Prostate gland (tissue), 2 donors: ENCODE measurements around the gene XXYLT1.

Experiments
- CTCF ChIP-seq, 4 experiments: fragments of 200-600 bp in 2 of 4; fragments of 450-650 bp in 2 of 4; sonication (generic) in 2 of 4; IDR thresholded peaks; 1 replicate in 3 of 4; 2 replicates in 1 of 4; pipeline ENCODE4 v1.5.1; 2016 to 2019; ENCODE audit warnings: antibody characterized with exemption in 4 of 4, mild to moderate bottlenecking in 2 of 4, moderate library complexity in 2 of 4
- POLR2A ChIP-seq: fragments of 450-650 bp; IDR thresholded peaks from one replicate; pipeline ENCODE4 v1.6.1; 2016; ENCODE audit warnings: antibody characterized with exemption, mild to moderate bottlenecking
- POLR2AphosphoS5 ChIP-seq: sonication (generic); formaldehyde crosslinking; IDR thresholded peaks from one replicate; pipeline ENCODE4 v1.6.1; 2017; ENCODE audit warnings: antibody characterized with exemption

- TF ChIP-seq CTCF (IDR thresholded peaks at IDR 0.05) (no peak), POLR2A (no peak), POLR2AphosphoS5 (no peak)
Measured at GRCh38 chr3:195249858-195250464, 21.0 kb downstream of the XXYLT1 start.
